ENCODE data around the gene CARHSP1. TPM values are rescaled to one million over a fixed set of nuclear protein-coding genes. Genes with fewer than 3 reads are reported as not detected.

Gene CARHSP1
- total RNA-seq, 1 experiment from 2014 or later = 79.7 TPM

GRCh38 chr16:8816967-8817655 is 51.7 kb downstream of the CARHSP1 start:
- BruUV-seq (replicated peaks) = no TSS peak
- H3K79me2 ChIP-seq (ENCODE audit: insufficient read depth, low read length) = peaks cover 65% of the 10 kb centered on the region
- DNase-seq (ENCODE audit: low read depth, low spot score) (no peak), ATAC-seq (no peak)
- H3K4me3 ChIP-seq (replicated peaks in 1 of 2; ENCODE audit: low read depth in 1 of 2, low read length in 2 of 2) = no peak overlapping the region
- ChIA-PET RAD21 (ENCODE audit: low non-redundant PET in 1 of 2, low total read pairs in 2 of 2, uncharacterized antibody in 2 of 2, unreplicated experiment in 2 of 2) (no interaction called here), CTCF (no interaction called here), POLR2A (no interaction called here)
- TF ChIP-seq EZH2phosphoT487 (IDR thresholded peaks at IDR 0.05; ENCODE audit: borderline replicate concordance) = no peak
- no peak for TF ChIP-seq REST (IDR thresholded peaks at IDR 0.05; ENCODE audit: low read depth)
- H3K9me3 ChIP-seq (ENCODE audit: control insufficient read depth in 1 of 2, insufficient read depth in 1 of 2, low read depth in 1 of 2, low read length in 2 of 2) = no peaks in the 10 kb centered on the region
- no peak overlapping the region for H2AFZ ChIP-seq (ENCODE audit: low read depth, low read length, poor library complexity, severe bottlenecking)
- H3K36me3 ChIP-seq (ENCODE audit: control insufficient read depth in 1 of 2, insufficient read depth in 2 of 2, low read length in 2 of 2) = peaks cover 47 to 81% of the 10 kb centered on the region in 2 experiments
- H3K27me3 ChIP-seq (ENCODE audit: insufficient read depth, low read length) = no peaks in the 10 kb centered on the region
- no peak overlapping the region for H3K4me2 ChIP-seq (ENCODE audit: low read length)
- no peaks in the 10 kb centered on the region for H3K9me2 ChIP-seq (ENCODE audit: insufficient read depth)
- no peaks in the 10 kb centered on the region for H3K4me1 ChIP-seq (ENCODE audit: control insufficient read depth in 1 of 2, insufficient read depth in 2 of 2, low read length in 2 of 2)
- H3K27ac ChIP-seq (ENCODE audit: low read depth, low read length) = no peak overlapping the region
- intact Hi-C loops (cut with micrococcal nuclease) = no loop called here
- no peaks in the 10 kb centered on the region for H4K20me1 ChIP-seq (ENCODE audit: insufficient read depth)
- H3K9ac ChIP-seq (ENCODE audit: low read length) = no peak overlapping the region

DNA sequence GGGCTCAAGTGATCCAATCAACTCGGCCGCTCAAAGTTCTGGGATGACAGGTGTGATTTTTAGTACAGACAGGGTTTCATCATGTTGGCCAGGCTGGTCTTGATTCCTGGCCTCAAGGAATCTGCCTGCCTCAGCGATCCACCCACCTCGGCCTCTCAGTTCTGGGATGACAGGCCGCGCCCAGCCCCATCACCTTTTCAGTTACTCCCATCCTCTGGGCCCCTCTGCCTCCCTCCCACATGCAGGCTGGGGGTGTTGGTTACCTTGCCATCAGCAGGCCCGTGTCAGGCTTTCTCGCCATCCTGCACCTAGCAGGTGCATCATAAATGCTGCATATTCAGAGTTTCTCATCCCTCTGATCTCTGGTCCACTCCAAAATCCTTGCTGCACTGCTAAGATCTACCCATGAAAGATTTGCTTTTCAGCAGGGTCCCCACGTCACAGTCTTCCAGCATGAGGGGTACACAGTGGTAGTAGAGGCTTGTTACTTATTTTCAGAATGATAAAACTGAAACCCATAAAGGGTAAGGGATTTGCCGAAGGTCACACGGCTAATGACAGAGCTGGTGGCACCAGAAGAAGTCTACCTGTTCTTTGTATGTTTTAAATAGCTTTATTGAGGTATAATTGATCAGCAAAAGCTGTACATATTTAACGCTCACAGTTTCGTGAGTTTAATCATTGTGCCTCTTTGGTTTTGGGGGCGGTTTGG is 54.6 kb downstream of the CARHSP1 start:
- no peaks in the 10 kb centered on the region for H3K9me3 ChIP-seq (ENCODE audit: control insufficient read depth in 1 of 2, insufficient read depth in 1 of 2, low read depth in 1 of 2, low read length in 2 of 2)
- no peak overlapping the region for H3K9ac ChIP-seq (ENCODE audit: low read length)
- H3K4me2 ChIP-seq (ENCODE audit: low read length) = no peak overlapping the region
- no peaks in the 10 kb centered on the region for H3K27me3 ChIP-seq (ENCODE audit: insufficient read depth, low read length)
- peaks cover 57% of the 10 kb centered on the region for H3K79me2 ChIP-seq (ENCODE audit: insufficient read depth, low read length)
- CTCF ChIA-PET = no interaction called here
- ATAC-seq = no peak
- RAD21 ChIA-PET (ENCODE audit: low non-redundant PET in 1 of 2, low total read pairs in 2 of 2, uncharacterized antibody in 2 of 2, unreplicated experiment in 2 of 2) = no interaction called here
- H3K36me3 ChIP-seq (ENCODE audit: control insufficient read depth in 1 of 2, insufficient read depth in 2 of 2, low read length in 2 of 2) = peaks cover 50 to 75% of the 10 kb centered on the region in 2 experiments
- H3K4me3 ChIP-seq (replicated peaks in 1 of 2; ENCODE audit: low read depth in 1 of 2, low read length in 2 of 2) = no peak overlapping the region
- BruUV-seq (replicated peaks) = no TSS peak
- no peak for DNase-seq (ENCODE audit: low read depth, low spot score)
- intact Hi-C loops (cut with micrococcal nuclease) = no loop called here
- H3K27ac ChIP-seq (ENCODE audit: low read depth, low read length) = no peak overlapping the region
- POLR2A ChIA-PET = no interaction called here
- no peaks in the 10 kb centered on the region for H4K20me1 ChIP-seq (ENCODE audit: insufficient read depth)
- no peak overlapping the region for H2AFZ ChIP-seq (ENCODE audit: low read depth, low read length, poor library complexity, severe bottlenecking)
- no peaks in the 10 kb centered on the region for H3K9me2 ChIP-seq (ENCODE audit: insufficient read depth)
- TF ChIP-seq ZFX (IDR thresholded peaks at IDR 0.05) = no peak
- no peak for TF ChIP-seq YY1 (IDR thresholded peaks at IDR 0.05; ENCODE audit: extremely low read depth, insufficient replicate concordance, low read depth, low read length)
- no peak for TF ChIP-seq POLR2A (IDR thresholded peaks at IDR 0.05; ENCODE audit: borderline replicate concordance, extremely low read depth, insufficient read depth, insufficient read length)
- no peak for TF ChIP-seq ZNF274 (IDR thresholded peaks at IDR 0.05; ENCODE audit: low read depth, low read length)
- no peak for TF ChIP-seq CEBPB (IDR thresholded peaks at IDR 0.05; ENCODE audit: low read depth)
- TF ChIP-seq, protein P1, sequence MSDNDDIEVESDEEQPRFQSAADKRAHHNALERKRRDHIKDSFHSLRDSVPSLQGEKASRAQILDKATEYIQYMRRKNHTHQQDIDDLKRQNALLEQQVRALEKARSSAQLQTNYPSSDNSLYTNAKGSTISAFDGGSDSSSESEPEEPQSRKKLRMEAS (IDR thresholded peaks at IDR 0.05) = no peak
- no peak for TF ChIP-seq SIN3A (IDR thresholded peaks at IDR 0.05; ENCODE audit: low read depth)
- TF ChIP-seq, protein P2, sequence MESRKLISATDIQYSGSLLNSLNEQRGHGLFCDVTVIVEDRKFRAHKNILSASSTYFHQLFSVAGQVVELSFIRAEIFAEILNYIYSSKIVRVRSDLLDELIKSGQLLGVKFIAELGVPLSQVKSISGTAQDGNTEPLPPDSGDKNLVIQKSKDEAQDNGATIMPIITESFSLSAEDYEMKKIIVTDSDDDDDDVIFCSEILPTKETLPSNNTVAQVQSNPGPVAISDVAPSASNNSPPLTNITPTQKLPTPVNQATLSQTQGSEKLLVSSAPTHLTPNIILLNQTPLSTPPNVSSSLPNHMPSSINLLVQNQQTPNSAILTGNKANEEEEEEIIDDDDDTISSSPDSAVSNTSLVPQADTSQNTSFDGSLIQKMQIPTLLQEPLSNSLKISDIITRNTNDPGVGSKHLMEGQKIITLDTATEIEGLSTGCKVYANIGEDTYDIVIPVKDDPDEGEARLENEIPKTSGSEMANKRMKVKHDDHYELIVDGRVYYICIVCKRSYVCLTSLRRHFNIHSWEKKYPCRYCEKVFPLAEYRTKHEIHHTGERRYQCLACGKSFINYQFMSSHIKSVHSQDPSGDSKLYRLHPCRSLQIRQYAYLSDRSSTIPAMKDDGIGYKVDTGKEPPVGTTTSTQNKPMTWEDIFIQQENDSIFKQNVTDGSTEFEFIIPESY (IDR thresholded peaks at IDR 0.05; ENCODE audit: extremely low read depth, insufficient replicate concordance, low read length) = no peak
- TF ChIP-seq POLR2AphosphoS5 (IDR thresholded peaks at IDR 0.05; ENCODE audit: low read depth, low read length) = no peak
- no peak for TF ChIP-seq TCF7L2 (IDR thresholded peaks at IDR 0.05; ENCODE audit: borderline replicate concordance, extremely low read depth, insufficient read depth, insufficient read length)
- TF ChIP-seq EZH2 (IDR thresholded peaks at IDR 0.05) = no peak
- H3K4me1 ChIP-seq (ENCODE audit: control insufficient read depth in 1 of 2, insufficient read depth in 2 of 2, low read length in 2 of 2) = no peaks in the 10 kb centered on the region
